HG03571 (cell line): ENCODE measurements around the gene TSPAN18.

Source experiments
- ATAC-seq: cut with Tn5 transposase; IDR thresholded peaks from one replicate; pipeline ENCODE4 v1.9.1; 2021; ENCODE audit not compliant: unreplicated experiment

TSPAN18 gene

DNA sequence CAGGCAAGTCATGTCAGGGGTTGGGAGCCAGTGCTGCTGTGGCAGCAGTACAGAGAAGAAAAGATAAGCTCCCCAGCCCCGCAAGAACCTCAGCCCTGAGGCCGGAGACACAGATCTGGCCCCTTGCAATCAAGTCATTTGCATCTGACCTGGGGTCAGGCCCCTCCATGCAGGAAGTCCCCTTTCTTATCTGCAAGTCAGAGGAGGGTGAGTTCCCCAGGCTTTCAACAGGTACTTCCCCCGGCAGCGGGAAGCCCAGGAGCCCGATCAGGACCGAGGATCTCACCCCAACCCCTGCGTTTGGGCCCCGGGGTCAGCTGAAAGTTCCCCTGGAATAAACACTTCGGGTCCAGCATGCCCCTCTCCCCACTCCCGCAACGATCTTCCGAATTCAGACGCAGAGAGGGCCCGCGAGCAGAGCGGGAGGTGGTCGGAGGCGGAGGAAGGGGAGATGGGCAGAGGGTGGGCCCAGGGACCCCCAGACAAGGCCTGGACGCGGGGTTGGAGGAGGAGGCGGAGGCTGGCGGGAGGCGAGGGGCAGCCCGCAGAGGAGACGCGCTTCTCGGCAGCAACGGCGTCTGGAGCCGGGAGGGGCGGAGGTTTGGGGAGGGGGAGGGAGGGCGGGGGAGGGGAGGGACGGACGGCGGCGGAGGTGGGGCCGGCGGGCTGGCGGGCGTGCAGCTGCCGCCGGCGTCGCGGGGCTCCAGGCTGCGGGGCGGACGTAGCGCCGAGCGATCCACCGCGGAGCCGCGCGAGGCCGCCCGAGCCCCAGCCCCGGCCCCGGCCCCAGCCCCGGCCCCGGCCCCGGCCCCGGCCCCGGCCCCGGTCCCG, at the start of gene TSPAN18:
TSPAN18 (plus strand) TSS at position 680 of the 831 bp plus-strand sequence. CDS start 179,455 bp downstream, outside the sequence.
- peak; percentile 68 for ATAC-seq

GRCh38 chr11:44680982-44681597, 45.7 kb upstream of the TSPAN18 start:
- ATAC-seq, result no peak

DNA sequence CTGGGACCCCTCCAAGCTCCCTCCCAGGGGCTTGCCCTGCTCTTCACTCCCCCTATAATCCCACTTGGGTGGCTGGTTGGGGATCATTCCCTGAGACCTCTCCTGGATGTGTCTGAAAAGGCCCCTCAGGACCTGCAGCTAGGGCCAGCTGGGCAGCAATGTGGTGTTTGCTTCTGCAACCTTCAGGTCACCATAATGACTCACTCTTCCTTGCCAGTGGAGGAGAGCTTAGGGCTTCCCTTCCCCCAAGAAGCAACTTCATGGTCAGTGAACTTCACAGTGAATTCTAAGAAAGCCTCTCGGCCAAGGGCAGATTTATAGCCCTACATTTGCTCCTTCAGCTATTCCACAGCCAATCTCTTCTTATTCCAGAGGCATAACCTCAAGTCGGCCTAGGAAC, 45.1 kb upstream of the TSPAN18 start:
- no peak for ATAC-seq

DNA sequence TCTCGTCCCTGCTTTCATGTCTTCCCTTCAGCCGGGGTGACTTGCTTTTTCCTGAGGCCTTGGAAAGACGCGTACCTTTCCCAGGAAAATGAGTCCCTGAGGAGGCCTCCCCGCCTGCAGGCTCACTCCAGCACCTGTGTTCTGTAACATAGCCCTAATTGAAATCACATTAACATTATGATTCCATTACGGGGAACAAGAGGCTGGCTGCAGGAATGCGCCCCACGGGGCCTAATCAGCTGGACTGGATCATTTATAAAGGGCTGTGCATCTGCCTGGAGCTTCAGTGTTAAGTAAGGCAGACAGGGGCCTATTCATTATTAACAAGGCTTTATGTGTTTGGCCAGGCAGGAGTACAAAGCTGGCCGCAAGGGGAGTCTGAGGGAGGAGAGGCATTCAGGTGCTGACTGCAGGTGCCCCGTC, 41.9 kb upstream of the TSPAN18 start:
- no peak for ATAC-seq

DNA sequence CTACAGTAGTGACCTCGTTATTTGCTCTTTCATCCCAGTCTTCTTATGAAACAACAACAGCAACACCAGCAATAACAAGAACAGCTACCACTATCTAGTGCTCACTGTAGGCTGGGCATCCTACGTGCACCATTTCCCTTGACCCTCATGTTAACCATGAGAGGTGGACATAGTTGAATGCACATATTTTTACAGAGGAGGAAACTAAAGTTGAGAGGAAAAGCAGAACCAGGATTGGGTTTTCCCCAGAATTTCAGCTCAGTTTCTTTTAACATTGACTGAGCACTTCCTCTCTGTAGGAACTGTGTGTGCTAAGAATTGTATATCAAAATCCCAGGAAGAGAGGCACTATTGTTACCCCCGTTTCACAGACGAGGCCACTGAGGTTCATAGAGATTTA, 39.4 kb upstream of the TSPAN18 start:
- ATAC-seq, result no peak

GRCh38 chr11:44689265-44689664, 37.5 kb upstream of the TSPAN18 start:
- ATAC-seq, result no peak

- ATAC-seq, result no peak
These were observed 36.1 kb upstream of the TSPAN18 start for GRCh38 chr11:44690651-44691050.

DNA sequence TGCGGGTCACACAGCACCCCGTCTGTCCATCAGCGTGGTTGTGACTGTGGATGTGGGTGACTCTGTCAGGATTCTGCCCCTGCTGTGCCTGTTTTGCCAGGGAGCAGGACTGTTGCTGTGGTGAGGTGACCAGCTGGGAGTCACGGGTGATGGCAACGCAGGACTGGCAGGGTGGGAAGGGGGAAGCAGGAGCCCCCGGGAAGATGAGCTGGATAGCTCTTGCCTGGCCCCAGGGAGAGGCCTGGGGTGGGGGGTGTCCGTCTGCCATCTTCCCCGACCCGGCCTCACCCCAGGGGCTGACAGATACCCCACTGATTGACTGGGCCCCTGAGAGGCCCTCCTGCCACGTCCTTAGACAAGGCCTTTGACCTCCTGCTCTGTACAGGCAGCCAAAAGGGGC, 34.3 kb upstream of the TSPAN18 start:
- no peak for ATAC-seq

- ATAC-seq, result no peak
These were observed 33.1 kb upstream of the TSPAN18 start for GRCh38 chr11:44693654-44694119.

DNA sequence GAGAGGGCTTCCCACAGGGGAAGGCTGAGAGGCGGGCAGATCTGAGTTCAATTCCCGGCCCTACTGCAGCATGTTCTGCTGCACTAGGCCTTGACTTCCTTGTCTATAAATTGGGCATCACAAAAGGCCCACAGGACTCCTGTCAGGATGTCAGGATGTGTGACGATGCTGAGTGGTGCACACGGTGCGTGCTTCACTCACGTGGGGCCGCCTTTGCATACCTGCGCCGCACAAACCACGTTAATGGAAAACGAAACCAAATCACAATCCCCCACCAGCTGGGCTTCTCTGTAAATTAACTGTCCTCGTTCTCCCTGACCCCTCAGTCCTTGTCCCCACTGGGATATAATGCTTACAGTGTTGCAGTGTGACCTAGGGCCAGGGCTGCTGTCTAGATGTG, 32.3 kb upstream of the TSPAN18 start:
- no peak for ATAC-seq

GRCh38 chr11:44695169-44695833, 31.5 kb upstream of the TSPAN18 start:
- ATAC-seq, result no peak

- no peak for ATAC-seq
These were observed 28.4 kb upstream of the TSPAN18 start for GRCh38 chr11:44698252-44698912.

DNA sequence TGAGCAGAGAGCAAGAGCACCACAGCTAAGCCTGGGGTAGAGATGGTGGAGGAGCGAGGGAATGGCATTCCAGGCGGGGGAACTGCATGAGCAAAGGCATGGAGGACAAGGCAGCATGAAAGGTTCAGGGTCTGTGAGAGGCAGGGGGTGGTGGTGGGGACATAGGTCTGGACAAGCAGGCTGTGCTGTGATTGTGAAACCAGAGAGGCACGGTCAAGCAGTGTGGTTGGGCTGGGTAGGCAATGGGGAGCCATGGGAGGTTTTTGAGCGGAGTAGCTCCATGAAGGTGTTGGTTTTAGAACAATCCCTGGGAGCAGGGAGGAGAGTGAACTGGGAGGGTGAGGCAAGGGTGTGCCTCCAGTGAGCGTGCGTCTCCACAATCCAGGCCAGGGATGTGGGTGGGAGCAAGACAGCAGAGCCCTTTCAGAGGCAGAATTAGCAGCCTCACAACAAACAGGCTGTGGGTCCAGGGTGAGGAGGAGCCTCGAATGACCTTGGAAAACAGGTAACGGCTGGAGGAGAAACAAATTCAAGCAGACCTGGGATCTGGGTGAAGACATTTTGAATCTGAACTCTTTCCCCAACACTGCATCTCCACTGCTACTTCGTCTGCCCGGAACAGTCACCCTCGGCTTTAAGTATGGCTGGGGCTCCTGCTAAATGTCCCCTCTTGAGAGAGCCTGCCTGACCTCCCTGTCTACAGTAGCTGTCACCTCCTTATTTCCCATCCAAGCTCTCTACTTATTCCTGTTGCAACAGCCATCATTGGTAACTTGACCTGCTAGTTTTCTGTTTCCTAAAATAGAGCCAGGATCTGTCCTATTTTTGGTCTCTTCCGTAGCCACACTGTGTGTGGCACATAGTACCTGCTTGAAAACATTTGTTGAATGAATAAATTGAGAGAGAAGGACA, 27.0 kb upstream of the TSPAN18 start:
- no peak for ATAC-seq

DNA sequence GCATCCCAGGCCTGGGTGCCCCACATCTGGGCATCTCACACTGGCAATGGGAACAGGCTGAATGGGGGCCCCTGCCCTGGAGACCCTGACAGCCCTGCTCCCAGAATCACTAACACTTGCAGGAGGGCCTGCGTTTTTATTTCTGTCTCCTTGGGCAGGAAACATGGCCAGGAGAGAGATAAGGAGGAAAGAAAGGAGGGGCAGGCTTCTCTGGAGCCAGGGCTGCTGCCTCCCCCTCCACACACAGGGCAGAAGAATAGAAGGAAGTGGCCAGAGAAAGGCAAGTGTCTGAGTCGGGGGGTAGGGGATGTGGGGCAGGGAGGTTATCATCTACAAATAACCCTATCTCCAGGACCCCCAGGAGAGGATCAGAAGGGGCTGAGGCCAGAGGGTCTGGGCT, 25.5 kb upstream of the TSPAN18 start:
- ATAC-seq, result no peak

DNA sequence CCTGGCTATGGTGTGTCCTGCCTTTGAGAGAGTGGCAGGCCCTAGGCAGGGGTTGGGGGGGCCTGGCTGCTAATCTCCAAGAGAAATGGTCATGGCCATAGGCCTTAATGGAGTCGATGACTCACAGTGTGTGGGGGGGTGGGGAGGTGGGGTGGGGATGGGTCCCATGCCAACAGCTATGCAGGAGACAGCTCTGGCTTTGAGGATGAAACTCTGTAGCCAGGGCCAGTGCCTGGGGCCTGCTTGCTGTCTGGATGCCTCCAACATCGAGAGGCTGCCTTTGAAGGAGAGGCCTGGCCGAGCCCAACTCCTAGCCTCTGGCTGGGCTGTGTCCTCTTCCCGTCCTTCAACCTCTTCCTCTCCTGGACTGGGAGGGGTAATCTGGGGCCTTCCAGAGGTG, 23.9 kb upstream of the TSPAN18 start:
- ATAC-seq, result no peak

GRCh38 chr11:44707094-44707493, 19.7 kb upstream of the TSPAN18 start:
- ATAC-seq, result no peak

- no peak for ATAC-seq
These were observed 18.8 kb upstream of the TSPAN18 start for GRCh38 chr11:44708009-44708408.

GRCh38 chr11:44708523-44709280, 18.1 kb upstream of the TSPAN18 start:
- no peak for ATAC-seq

DNA sequence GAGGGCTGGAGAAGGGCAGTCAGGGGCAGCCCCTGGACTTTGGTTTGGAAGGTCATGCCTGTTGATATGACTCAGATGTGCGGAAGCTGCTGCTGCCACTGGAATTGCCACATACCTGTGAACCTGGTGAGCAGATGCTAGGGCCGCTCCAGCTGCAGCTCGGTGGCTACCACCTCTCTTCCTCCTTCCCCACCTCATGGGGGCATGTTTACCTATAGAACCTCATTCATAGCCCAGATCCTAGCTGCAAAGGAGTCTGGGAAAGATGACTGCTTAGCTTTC, 17.5 kb upstream of the TSPAN18 start:
- no peak for ATAC-seq

GRCh38 chr11:44709966-44710365, 16.8 kb upstream of the TSPAN18 start:
- no peak for ATAC-seq
